Nephron (organoid): Measurements from ENCODE around the gene CD58.

ENCODE experiments used
- H3K27ac Mint-ChIP-seq, 3 experiments: 2 replicates each; pipeline ENCODE4 v1.8.0; 2020; ENCODE audit warnings: mixed read lengths in 3 of 3, mild to moderate bottlenecking in 2 of 3, moderate library complexity in 1 of 3
- H3K27me3 Mint-ChIP-seq: 2 replicates; pipeline ENCODE4 v1.8.0; 2021; ENCODE audit warnings: low read depth, mild to moderate bottlenecking, moderate library complexity, mixed read lengths
- H3K36me3 Mint-ChIP-seq: 2 replicates; pipeline ENCODE4 v1.8.0; 2020; ENCODE audit warnings: low read depth, mixed read lengths
- H3K4me1 Mint-ChIP-seq: 2 replicates; pipeline ENCODE4 v1.8.0; 2020; ENCODE audit warnings: mixed read lengths
- H3K4me3 Mint-ChIP-seq, 3 experiments: 2 replicates each; pipeline ENCODE4 v1.8.0; 2020; ENCODE audit warnings: mild to moderate bottlenecking in 3 of 3, mixed read lengths in 3 of 3, moderate library complexity in 2 of 3
- H3K9me3 Mint-ChIP-seq: 2 replicates; pipeline ENCODE4 v1.8.0; 2020; ENCODE audit warnings: mixed read lengths
- CTCF ChIP-seq, 3 experiments: fragments of 200-600 bp; sonication (generic); IDR thresholded peaks; one replicate each; pipeline ENCODE4 v1.5.0; 2021; ENCODE audit warnings: antibody characterized with exemption in 3 of 3; ENCODE audit not compliant: unreplicated experiment in 3 of 3

The CD58 gene

GRCh38 chr1:116538544-116538943 is 32.3 kb downstream of the CD58 start:
- TF ChIP-seq CTCF (IDR thresholded peaks at IDR 0.05; ENCODE audit: unreplicated experiment in 3 of 3), result no peak
- Mint-ChIP-seq H3K27ac (no peak overlapping the region), H3K4me3 (no peak overlapping the region), H3K4me1 (no peaks in the 10 kb centered on the region), H3K36me3 (peaks cover 31% of the 10 kb centered on the region), H3K27me3 (no peaks in the 10 kb centered on the region), H3K9me3 (no peaks in the 10 kb centered on the region)

- Mint-ChIP-seq H3K36me3 (peaks cover 32% of the 10 kb centered on the region), H3K4me3 (no peak overlapping the region), H3K4me1 (no peaks in the 10 kb centered on the region), H3K27me3 (no peaks in the 10 kb centered on the region), H3K9me3 (no peaks in the 10 kb centered on the region), H3K27ac (no peak overlapping the region)
- TF ChIP-seq CTCF (IDR thresholded peaks at IDR 0.05; ENCODE audit: unreplicated experiment in 3 of 3), result no peak
Observed at GRCh38 chr1:116537898-116538297, 32.9 kb downstream of the CD58 start.

- no peak overlapping the region for H3K27ac Mint-ChIP-seq
- no peaks in the 10 kb centered on the region for H3K9me3 Mint-ChIP-seq
Observed at GRCh38 chr1:116537040-116537831, 33.6 kb downstream of the CD58 start.

GRCh38 chr1:116534014-116534739 is 36.6 kb downstream of the CD58 start:
- H3K4me1 Mint-ChIP-seq, result no peaks in the 10 kb centered on the region
- H3K36me3 Mint-ChIP-seq, result peaks cover 28% of the 10 kb centered on the region
- H3K27ac Mint-ChIP-seq, result no peak overlapping the region
- no peak overlapping the region for H3K4me3 Mint-ChIP-seq
- H3K9me3 Mint-ChIP-seq, result no peaks in the 10 kb centered on the region
- no peak for TF ChIP-seq CTCF (IDR thresholded peaks at IDR 0.05; ENCODE audit: unreplicated experiment in 3 of 3)
- H3K27me3 Mint-ChIP-seq, result no peaks in the 10 kb centered on the region

More at GRCh38 chr1:116537040-116537831, 33.6 kb downstream of the CD58 start:
- H3K4me3 Mint-ChIP-seq, result no peak overlapping the region
- H3K36me3 Mint-ChIP-seq, result peaks cover 28% of the 10 kb centered on the region
- no peak for TF ChIP-seq CTCF (IDR thresholded peaks at IDR 0.05; ENCODE audit: unreplicated experiment in 3 of 3)
- H3K27me3 Mint-ChIP-seq, result no peaks in the 10 kb centered on the region
- H3K4me1 Mint-ChIP-seq, result no peaks in the 10 kb centered on the region

- Mint-ChIP-seq H3K4me3 (no peak overlapping the region), H3K36me3 (peaks cover 31% of the 10 kb centered on the region), H3K27me3 (no peaks in the 10 kb centered on the region), H3K27ac (no peak overlapping the region), H3K9me3 (peaks cover 5% of the 10 kb centered on the region), H3K4me1 (no peaks in the 10 kb centered on the region)
- no peak for TF ChIP-seq CTCF (IDR thresholded peaks at IDR 0.05; ENCODE audit: unreplicated experiment in 3 of 3)
Observed at GRCh38 chr1:116533429-116533820, 37.4 kb downstream of the CD58 start.
